ENCODE results near the gene PLEKHG1. TPM values are rescaled to one million over a fixed set of nuclear protein-coding genes. Genes with fewer than 3 reads are reported as not detected.

The PLEKHG1 gene
- total and polyA plus RNA-seq, 3 donors from 2014 or later: 16.1 to 130 (median 104) TPM

DNA sequence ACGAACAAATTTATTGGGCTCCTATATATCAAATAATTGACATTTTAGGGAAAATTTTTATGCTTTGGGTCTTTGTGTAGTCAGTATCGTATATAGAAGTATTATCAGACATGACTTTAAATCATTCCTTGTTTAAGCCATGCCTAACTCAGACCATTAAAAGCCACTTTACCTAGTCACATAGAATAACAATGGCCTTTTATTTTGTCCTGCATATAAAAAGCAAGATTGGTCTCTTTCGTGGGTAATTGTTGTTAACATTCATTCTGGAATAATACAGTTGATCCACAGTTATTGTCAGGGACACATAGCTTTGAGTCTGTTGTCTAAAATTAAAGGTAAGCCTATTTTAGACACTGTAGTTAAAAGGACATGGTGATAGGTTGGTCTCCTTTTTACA, 47.4 kb downstream of the PLEKHG1 start:
- no peaks in the 10 kb centered on the region for H3K4me1 ChIP-seq
- no peaks in the 10 kb centered on the region for H3K9me3 ChIP-seq
- no peaks in the 10 kb centered on the region for H3K27me3 ChIP-seq
- TF ChIP-seq POLR2A (IDR thresholded peaks at IDR 0.05): no peak
- TF ChIP-seq, protein P1, sequence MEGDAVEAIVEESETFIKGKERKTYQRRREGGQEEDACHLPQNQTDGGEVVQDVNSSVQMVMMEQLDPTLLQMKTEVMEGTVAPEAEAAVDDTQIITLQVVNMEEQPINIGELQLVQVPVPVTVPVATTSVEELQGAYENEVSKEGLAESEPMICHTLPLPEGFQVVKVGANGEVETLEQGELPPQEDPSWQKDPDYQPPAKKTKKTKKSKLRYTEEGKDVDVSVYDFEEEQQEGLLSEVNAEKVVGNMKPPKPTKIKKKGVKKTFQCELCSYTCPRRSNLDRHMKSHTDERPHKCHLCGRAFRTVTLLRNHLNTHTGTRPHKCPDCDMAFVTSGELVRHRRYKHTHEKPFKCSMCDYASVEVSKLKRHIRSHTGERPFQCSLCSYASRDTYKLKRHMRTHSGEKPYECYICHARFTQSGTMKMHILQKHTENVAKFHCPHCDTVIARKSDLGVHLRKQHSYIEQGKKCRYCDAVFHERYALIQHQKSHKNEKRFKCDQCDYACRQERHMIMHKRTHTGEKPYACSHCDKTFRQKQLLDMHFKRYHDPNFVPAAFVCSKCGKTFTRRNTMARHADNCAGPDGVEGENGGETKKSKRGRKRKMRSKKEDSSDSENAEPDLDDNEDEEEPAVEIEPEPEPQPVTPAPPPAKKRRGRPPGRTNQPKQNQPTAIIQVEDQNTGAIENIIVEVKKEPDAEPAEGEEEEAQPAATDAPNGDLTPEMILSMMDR (IDR thresholded peaks at IDR 0.05): no peak
- H3K27ac ChIP-seq: no peak overlapping the region
- 80 to 84% methylated on average over 3 of the region's 3 CpGs for WGBS, 2 donors
- no peaks in the 10 kb centered on the region for H3K36me3 ChIP-seq (ENCODE audit: low read depth, missing control alignments)
- intact Hi-C loops (cut with DNase I; ENCODE audit: low total_unique reads): no loop called here
- H3K4me3 ChIP-seq: no peak overlapping the region
- DNase-seq: no peak

Other genes with a start within 250 kb of the PLEKHG1 start
- gene IYD, start 230.9 kb upstream of the PLEKHG1 start, total RNA-seq: 1 to 10 TPM in 1 of 2 donors, under 1 TPM in 1; 0.24 to 1.6 TPM
- gene IYD, start 230.9 kb upstream of the PLEKHG1 start, polyA plus RNA-seq (ENCODE audit: insufficient read depth, low read depth, low replicate concordance): 0.45 TPM

All from testis (tissue), 3 donors.